HG03103 (cell line): ENCODE measurements around the gene UTP18.
A peak's percentile ranks its signal among the peaks of the same experiment; 100 is the strongest.
"Not testable (repeated sequence)": the region's sequence is repeated elsewhere in the genome, so short reads cannot be mapped to it uniquely, and the experiment has no call there.

ENCODE experiments used
- ATAC-seq: cut with Tn5 transposase; IDR thresholded peaks from one replicate; pipeline ENCODE4 v1.9.1; 2021; ENCODE audit warnings: low read depth; ENCODE audit not compliant: unreplicated experiment

Gene UTP18

DNA sequence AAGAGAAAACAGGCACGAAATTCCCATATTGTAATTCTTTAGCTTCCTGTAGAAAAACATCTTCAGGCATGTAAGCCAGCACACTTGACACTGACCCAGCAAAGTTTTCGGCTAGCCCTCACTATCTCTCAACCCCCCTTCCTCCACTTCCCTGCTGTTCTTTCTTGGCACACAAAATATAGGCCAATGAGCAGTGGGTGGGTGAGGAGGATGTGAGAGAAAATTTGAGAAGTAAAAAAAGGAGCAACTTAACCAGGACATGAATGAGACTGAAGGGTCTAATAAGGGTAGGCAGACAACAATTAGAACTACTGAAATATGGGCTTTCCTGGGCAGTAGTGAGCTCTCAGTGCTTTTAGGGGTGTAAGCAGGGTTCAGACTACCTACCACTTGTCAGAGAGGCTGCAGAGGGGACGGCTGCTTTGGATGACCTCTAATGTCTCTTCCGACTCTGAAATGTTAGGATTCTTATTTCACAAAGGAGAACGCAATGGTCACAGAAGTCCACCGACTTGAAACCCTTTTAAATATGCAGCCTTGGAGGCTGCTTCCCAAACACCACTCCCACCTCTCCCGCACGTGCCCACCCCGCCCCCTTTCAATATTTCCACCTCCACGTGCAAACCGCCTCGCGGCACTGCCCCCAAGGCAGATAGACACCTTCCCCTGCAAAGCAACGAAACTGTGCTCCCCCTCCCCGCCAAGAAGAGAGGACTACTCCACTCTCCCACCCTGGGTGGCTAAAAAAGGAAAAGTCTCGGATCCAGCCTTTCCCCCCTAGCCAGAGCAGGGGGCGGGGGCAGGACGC lies 1.4 kb upstream of the UTP18 start:
- no peak for ATAC-seq

- peak; percentile 75 for ATAC-seq
Observed at GRCh38 chr17:51259564-51260236, 646 bp upstream of the UTP18 start, which contains the start of gene MBTD1. TSS of gene MBTD1 (minus strand) at chr17:51260049. CDS start at chr17:51225161, 34,888 bp downstream.

- no peak for ATAC-seq
Observed at GRCh38 chr17:51261024-51261963, 948 bp downstream of the UTP18 start.

GRCh38 chr17:51263006-51263405 lies 2.7 kb downstream of the UTP18 start:
- ATAC-seq, result no peak

GRCh38 chr17:51264466-51264865 lies 4.1 kb downstream of the UTP18 start:
- not testable (repeated sequence) for ATAC-seq

DNA sequence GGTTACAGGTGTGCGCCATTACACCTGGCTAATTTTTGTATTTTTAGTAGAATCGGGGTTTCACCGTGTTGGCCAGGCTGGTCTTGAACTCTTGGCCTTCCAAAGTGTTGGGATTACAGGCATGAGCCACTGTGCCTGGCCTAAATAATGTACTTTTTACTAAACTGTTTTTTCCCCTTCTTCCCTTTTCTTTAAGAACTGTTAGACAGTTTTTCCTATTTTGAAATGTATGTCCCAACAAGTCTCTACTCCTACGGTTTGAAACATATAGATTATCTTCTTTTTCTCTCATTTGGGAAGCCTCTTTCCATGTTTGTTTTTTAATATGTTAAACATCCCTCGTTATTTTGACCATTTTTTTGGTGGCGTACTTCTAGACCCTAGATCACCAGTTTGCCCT lies 9.6 kb downstream of the UTP18 start:
- ATAC-seq, result no peak

GRCh38 chr17:51270636-51271035 lies 10.3 kb downstream of the UTP18 start:
- ATAC-seq, result no peak

DNA sequence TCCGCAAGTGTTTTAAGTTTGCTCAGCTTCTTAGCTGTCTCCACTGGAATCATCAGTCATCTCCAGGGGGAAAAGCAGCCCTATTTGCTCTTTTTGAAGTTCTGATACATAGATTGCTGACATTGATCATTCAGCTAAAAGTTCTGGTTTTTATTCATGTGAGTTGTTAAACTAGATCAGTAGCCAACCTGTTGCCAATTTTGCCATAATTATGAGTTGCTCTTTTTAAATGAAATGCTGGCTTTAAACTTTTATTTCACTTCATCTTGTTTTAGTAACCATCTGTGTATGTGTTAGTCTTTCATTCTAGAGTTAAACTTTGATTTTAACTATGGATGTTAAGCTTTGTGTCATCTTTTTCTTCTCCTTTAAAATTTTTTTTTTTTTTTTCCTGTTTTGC lies 12.5 kb downstream of the UTP18 start:
- ATAC-seq, result no peak

DNA sequence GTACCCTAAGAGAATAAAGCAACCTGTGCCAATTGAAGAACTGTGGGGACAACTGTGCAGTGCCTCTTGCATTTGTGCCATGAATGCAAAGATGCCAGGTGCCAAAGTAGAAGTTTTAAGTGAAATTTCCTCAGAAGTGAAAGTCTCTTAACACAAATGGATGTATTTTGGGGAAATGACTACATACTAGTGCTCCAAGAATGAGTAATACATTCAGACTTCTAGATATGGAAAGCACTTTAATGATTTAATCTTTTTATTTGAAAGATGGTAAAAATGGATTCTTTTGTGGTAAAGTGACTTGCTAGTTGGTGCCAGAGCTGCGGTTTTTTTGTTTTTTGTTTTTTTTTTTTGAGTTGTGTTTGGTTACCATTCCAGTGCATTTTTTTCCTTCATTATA lies 15.0 kb downstream of the UTP18 start:
- no peak for ATAC-seq

GRCh38 chr17:51279183-51279582 lies 18.8 kb downstream of the UTP18 start:
- no peak for ATAC-seq

DNA sequence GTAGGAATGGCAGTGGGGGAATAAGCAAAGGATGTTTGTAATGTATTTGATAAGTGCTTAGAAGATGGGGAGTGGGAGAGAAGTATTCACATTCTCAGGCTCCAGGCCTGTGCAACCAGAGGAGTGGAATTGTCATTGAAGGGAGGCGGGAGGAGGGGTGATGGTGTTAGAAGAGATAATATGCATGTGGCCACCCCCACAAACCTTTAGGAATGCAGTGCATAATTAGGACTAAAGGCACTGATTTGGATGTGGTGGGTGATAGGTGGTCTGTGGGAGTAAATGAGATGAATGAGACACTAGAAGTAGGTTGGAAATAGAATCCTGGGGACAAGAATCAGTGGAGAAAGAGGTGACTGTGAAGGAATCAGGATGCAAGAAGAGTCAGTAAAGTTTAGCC lies 27.1 kb downstream of the UTP18 start:
- ATAC-seq, result no peak

DNA sequence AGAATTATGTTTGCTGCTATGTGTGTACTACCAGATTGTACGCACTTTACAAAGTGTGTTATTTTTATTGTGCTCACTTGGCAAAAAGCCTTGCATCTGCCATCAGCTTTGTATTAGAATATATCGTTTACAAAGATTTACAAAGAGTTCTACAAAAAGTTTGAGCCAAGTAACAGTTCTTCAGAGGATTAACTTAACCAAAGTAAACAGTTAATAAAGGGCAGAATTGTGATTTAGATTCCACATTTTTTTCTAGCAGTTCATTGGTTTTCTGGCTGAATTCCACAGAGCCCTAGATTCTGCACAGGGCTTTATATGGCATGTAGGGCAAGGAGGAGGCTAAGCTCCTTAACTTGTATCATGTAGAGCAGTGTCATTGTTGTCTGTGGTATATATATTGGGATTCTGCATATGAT lies 29.4 kb downstream of the UTP18 start:
- ATAC-seq, result no peak

- ATAC-seq, result not testable (repeated sequence)
Observed at GRCh38 chr17:51294338-51294737, 34.0 kb downstream of the UTP18 start.

- ATAC-seq, result no peak
Observed at GRCh38 chr17:51298508-51299371, 38.4 kb downstream of the UTP18 start.

DNA sequence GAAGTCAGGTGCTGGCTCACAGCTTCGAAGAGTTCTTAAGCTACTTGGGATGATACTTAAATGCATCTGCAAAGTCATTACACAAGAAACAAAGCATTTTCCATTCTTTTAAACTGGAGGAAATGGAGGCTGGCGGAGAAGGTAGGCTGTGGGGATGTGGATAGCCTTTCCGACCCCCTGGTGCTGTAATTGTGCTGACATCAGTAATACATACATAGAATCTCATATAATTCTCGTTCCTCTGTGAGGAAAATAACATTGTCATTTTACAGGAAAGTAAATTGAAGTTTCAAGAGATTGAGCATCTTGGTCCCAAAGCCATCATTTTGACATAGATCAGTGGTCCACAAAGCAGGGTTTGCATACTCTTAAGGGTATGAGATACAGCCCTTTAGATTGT lies 39.5 kb downstream of the UTP18 start:
- ATAC-seq, result no peak

GRCh38 chr17:51305182-51305581 lies 44.8 kb downstream of the UTP18 start:
- no peak for ATAC-seq

DNA sequence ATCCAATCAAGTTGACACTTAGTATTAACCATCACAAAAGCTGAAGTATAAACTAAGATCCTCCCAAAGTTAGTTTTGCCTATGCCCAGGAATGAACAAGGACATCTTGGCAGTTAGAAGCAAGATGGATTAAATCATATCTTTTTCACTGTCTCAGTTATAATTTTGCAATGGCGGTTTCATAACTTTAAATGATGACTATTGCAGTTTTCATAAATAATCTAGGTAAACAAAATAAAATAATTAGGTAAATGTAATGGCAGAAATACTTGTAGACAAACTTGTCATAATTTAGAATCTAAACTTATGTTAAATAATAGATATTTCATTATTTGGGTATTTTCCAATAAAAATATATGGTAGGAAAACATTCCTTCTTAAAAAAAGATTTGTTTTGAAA lies 51.7 kb downstream of the UTP18 start:
- ATAC-seq, result not testable (repeated sequence)

- no peak for ATAC-seq
Observed at GRCh38 chr17:51319186-51319585, 58.8 kb downstream of the UTP18 start.

- peak; percentile 74 for ATAC-seq
Observed at GRCh38 chr17:51322390-51323029, 62.2 kb downstream of the UTP18 start.
